Measurements from ENCODE around the gene ITGB7.

ITGB7 gene

GRCh38 chr12:53184828-53185227 is 22.2 kb downstream of the ITGB7 start:
- H3K4me3 ChIP-seq (replicated peaks; ENCODE audit: insufficient read depth, low read length): no peak overlapping the region
- H3K27me3 ChIP-seq (ENCODE audit: insufficient read depth, poor library complexity, severe bottlenecking): no peaks in the 10 kb centered on the region
- no peak for DNase-seq (ENCODE audit: low read depth in 1 of 2, low spot score in 1 of 2)
- TF ChIP-seq REST (IDR thresholded peaks at IDR 0.05; ENCODE audit: insufficient replicate concordance, low read depth) (no peak), GABPA (IDR thresholded peaks at IDR 0.05; ENCODE audit: low read depth) (no peak), POLR2AphosphoS5 (IDR thresholded peaks at IDR 0.05; ENCODE audit: low read depth) (no peak), CTCF (IDR thresholded peaks at IDR 0.05; ENCODE audit: insufficient read depth, low read length) (no peak), SPI1 (IDR thresholded peaks at IDR 0.05; ENCODE audit: borderline replicate concordance, low read depth) (no peak)
- no peak overlapping the region for H3K27ac ChIP-seq (replicated peaks)

GRCh38 chr12:53182903-53183302 is 24.1 kb downstream of the ITGB7 start:
- Histone ChIP-seq H3K4me3 (replicated peaks; ENCODE audit: insufficient read depth, low read length) (peak overlapping the region; percentile 11; the same call in 1 of the 2 replicates), H3K27ac (replicated peaks) (no peak overlapping the region), H3K27me3 (ENCODE audit: insufficient read depth, poor library complexity, severe bottlenecking) (no peaks in the 10 kb centered on the region)
- DNase-seq (ENCODE audit: low read depth in 1 of 2, low spot score in 1 of 2): peak in 1 of 2 experiments; percentile 83
- TF ChIP-seq GABPA (IDR thresholded peaks at IDR 0.05; ENCODE audit: low read depth) (no peak), SPI1 (IDR thresholded peaks at IDR 0.05; ENCODE audit: borderline replicate concordance, low read depth) (peak; percentile 44; the same call in 1 of the 2 replicates), REST (IDR thresholded peaks at IDR 0.05; ENCODE audit: insufficient replicate concordance, low read depth) (no peak)

- TF ChIP-seq SPI1 (IDR thresholded peaks at IDR 0.05; ENCODE audit: borderline replicate concordance, low read depth): no peak
- no peak for TF ChIP-seq CTCF (IDR thresholded peaks at IDR 0.05; ENCODE audit: insufficient read depth, low read length)
- no peak for TF ChIP-seq POLR2AphosphoS5 (IDR thresholded peaks at IDR 0.05; ENCODE audit: low read depth)
- TF ChIP-seq REST (IDR thresholded peaks at IDR 0.05; ENCODE audit: insufficient replicate concordance, low read depth): no peak
- TF ChIP-seq GABPA (IDR thresholded peaks at IDR 0.05; ENCODE audit: low read depth): no peak
- no peak for DNase-seq (ENCODE audit: low read depth in 1 of 2, low spot score in 1 of 2)
- H3K4me3 ChIP-seq (replicated peaks; ENCODE audit: insufficient read depth, low read length): peak overlapping the region; percentile 82; the same call in 1 of the 2 replicates
- H3K27me3 ChIP-seq (ENCODE audit: insufficient read depth, poor library complexity, severe bottlenecking): no peaks in the 10 kb centered on the region
- H3K27ac ChIP-seq (replicated peaks): no peak overlapping the region
Measured at GRCh38 chr12:53181935-53182334, 25.1 kb downstream of the ITGB7 start.
